Mucosa of descending colon (tissue), 3 donors: ENCODE measurements around the gene HDAC10. TPM values are rescaled to one million over a fixed set of nuclear protein-coding genes. Genes with fewer than 3 reads are reported as not detected.

Source experiments
- ATAC-seq: fragments of 200-7000 bp; cut with Tn5 transposase; one replicate; pipeline ENCODE4 v1.9.1; 2020; ENCODE audit warnings: mild to moderate bottlenecking, moderate library complexity
- DNase-seq, 3 donors: peaks; one replicate each; pipeline ENCODE4 v3.0.0-alpha.2; 2020
- H3K36me3 ChIP-seq: fragments of 200-600 bp; one replicate; pipeline ENCODE4 v1.8.0; 2021; ENCODE audit warnings: low read depth, mild to moderate bottlenecking
- H3K4me1 ChIP-seq: fragments of 200-600 bp; one replicate; pipeline ENCODE4 v1.8.0; 2021; ENCODE audit warnings: low read depth, mild to moderate bottlenecking
- H3K4me3 ChIP-seq: fragments of 200-600 bp; one replicate; pipeline ENCODE4 v1.8.0; 2021; ENCODE audit warnings: mild to moderate bottlenecking
- H3K9me3 ChIP-seq: fragments of 200-600 bp; one replicate; pipeline ENCODE4 v1.8.0; 2021; ENCODE audit warnings: mild to moderate bottlenecking
- CTCF ChIP-seq: fragments of 200-600 bp; IDR thresholded peaks from one replicate; pipeline ENCODE4 v1.8.0; 2022; ENCODE audit warnings: antibody characterized with exemption, mild to moderate bottlenecking
- intact Hi-C, 2 donors: fragments of 100-400 bp; cut with DNase I in 1 of 2; cut with micrococcal nuclease in 1 of 2; formaldehyde crosslinking; loops; one replicate each; pipeline versions ENCODE4 v1.11.0 to v1.11.1; 2022; cut with DNase I, micrococcal nuclease
- total RNA-seq, 3 donors: library from RNA; stranded (reverse); fragmentation: NEBNext Ultra II Directional in 2 of 3; extraction: Animal tissue kit (Norgen Biotek cat#: 25700) in 2 of 3; gene quantifications; one replicate each; pipeline versions ENCODE4 v1.2.1 to v1.2.4, GENCODE V29; 2021 to 2023
- donor health status: DM: no; HTN: no; CAD: no; lungs with moderate emphysema.
- donor health status: DM: no; HTN: no; CAD: no.
- donor health status: DM: no; HTN: yes; CAD: no.

The HDAC10 gene
- total RNA-seq, 3 donors from 2014 or later, result 39.5 to 66.3 (median 47.8) TPM

DNA sequence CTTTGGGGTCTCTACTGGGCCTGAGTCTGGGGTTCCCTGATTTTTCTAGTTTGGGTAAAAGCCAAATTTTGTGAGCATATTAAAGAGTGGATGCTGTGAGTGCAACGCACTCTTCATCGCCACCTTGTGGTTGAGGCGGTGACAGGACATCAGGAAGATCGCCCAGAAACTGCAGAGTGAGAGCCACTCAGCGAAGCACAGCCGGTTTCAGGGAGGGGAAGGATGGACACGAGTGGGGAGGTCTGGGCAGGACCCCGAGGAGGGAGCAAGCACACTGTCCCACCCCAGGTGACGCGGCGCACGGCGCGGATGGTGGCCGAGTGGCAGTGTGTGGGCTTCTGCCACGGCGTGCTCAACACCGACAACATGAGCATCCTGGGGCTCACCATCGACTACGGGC is 41.2 kb downstream of the HDAC10 start:
- peak; percentile 60 for TF ChIP-seq CTCF
- H3K9me3 ChIP-seq, result no peaks in the 10 kb centered on the region
- H3K4me1 ChIP-seq, result no peaks in the 10 kb centered on the region
- H3K36me3 ChIP-seq, result peaks cover 8% of the 10 kb centered on the region
- H3K4me3 ChIP-seq, result no peak overlapping the region
- ATAC-seq (peak; percentile 82), DNase-seq (peak; percentile 63 to 84 (median 69))
- intact Hi-C loops, result loop anchor here (5.0 kb wide), 1 partner anchor 63 kb away; no protein-coding TSS in a partner anchor

DNA sequence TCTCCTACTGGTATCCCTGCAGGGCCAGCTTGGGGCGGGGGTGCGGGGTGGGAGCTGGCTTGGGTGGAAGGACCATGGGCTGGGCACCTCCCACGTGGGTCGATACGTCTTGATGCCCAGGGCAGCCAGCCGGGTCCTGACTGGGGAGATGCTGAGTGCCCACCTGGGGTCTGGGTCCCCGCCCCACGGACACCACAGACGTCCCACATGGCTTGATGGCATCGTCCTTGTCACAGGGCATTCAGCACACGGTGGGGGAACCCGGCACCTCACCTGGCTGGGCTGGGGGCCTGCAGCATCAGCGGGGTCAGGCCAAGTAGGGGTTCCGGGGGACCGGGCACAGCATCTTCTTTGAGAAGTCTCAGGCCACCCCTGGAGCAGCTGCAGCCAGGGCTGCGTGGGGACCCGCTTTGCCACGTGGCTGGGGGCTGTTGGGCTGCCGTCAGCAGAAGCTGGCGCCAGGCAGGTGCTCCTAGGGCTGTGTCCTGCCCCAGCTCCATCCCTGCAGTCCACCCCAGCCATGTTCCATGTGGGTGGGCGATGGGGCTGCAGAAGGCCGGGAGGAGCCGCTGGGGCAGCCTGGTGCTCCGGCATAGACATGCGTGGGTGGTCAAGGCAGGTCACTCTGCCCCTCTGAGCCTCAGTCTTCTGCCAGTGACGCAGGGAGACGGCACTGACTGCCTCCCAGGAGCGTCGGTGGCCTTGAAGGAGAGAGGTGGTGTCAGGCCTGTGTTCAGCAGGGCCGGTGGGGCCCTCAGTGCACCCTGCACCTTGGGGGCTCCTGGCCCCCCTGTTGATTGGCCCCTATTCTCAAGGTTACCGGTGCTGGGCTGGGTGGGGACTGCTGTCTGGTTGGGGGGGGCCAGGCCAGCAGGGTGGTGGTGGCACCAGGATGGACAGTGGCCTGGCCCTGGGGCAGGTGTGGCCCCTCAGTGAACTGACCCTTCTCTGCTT is 41.8 kb downstream of the HDAC10 start:
- no peak for TF ChIP-seq CTCF
- Histone ChIP-seq H3K9me3 (no peaks in the 10 kb centered on the region), H3K4me3 (no peak overlapping the region), H3K36me3 (peaks cover 8% of the 10 kb centered on the region), H3K4me1 (no peaks in the 10 kb centered on the region)
- intact Hi-C loops, result no loop called here
- peak in 1 of 3 donors; percentile 24 for DNase-seq
- peak; percentile 16 for ATAC-seq

DNA sequence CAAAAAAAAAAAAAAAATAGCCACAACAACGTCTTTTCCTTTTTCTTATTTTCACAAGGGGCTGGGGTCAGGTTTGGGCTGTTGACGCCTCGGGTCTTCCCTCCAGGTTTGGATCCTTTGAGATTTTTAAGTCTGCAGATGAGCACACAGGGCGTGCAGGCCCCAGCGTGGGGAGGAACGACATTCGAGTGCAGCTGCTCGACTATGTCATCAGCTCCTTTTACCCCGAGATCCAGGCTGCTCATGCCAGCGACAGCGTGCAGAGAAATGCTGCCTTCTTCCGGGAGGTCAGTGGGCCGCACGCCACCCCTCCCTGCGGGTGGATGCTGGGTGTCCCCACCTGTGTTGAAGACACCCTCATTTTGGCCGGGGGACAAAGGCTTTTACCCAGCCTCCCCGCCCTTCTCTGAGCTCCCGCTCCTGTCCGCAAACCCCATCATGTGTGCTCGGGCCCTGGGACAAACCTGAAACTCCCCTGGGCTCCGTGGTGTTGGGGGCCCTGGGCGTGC is 42.6 kb downstream of the HDAC10 start:
- ATAC-seq, result no peak
- Histone ChIP-seq H3K4me3 (no peak overlapping the region), H3K4me1 (no peaks in the 10 kb centered on the region), H3K9me3 (no peaks in the 10 kb centered on the region), H3K36me3 (peaks cover 8% of the 10 kb centered on the region)
- no peak for TF ChIP-seq CTCF
- intact Hi-C loops, result no loop called here
- DNase-seq, result no peak

DNA sequence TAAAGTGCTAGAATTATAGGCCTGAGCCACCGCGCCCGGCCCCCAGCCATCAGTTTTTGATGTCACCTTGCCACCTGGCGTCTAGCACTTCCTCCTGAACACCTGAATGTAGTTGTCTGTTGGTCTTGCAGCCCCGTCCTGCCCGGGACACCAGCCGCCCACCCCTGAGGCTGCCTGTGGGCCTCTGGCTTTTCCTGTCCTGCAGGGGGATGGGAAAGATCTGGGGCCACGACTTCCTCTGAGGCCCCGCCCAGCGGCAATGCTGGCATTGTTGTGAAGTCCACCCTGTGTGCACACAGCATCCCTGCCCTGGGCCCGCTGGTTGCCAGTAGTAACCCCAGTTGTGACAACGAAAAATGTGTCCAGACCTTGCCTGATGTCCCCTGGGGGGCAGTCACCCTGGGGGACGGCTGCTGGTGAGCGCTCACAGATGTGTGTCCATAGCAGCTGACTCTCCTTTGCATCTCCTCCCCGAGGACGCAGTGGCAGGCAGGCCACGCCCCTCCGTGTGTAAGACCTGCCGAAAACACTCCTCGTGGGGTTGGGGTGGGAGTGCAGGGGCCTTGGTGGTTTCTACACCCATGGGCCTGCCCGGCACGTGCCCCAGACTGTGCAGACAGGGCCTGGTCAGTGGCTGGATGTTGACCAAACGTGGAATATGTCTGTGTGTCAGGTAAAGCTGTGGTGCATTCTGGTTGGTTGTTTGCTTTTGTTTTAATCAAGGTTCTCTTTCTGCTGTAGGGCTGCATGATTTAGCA is 43.5 kb downstream of the HDAC10 start:
- TF ChIP-seq CTCF, result no peak
- Histone ChIP-seq H3K9me3 (no peaks in the 10 kb centered on the region), H3K4me3 (no peak overlapping the region), H3K36me3 (peaks cover 8% of the 10 kb centered on the region), H3K4me1 (peaks cover 1% of the 10 kb centered on the region)
- DNase-seq (peak in 1 of 3 donors; percentile 19), ATAC-seq (no peak)
- intact Hi-C loops, result no loop called here

DNA sequence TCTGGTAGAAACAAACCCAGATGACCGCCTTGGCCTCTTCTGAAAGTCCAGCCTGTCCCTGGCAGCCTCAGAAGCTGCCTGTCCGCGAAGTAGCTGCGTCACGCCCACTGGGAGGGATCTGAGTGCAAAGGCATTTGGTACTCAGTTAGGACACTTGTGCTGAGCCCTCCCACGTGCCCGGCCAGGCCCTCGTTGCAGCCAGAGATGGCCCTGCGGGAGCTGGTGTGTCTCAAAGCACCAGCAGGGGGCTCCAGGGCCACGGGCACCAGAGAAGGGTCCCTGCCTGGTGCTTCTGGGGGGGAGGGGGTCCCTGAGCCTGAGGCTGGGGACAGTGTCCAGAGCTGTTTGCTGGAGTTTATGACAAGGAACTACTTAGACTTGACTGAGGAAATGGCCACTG is 44.5 kb downstream of the HDAC10 start:
- intact Hi-C loops, result no loop called here
- no peaks in the 10 kb centered on the region for H3K9me3 ChIP-seq
- DNase-seq, result peak in 2 of 3 donors; percentile 26 to 62
- peaks cover 8% of the 10 kb centered on the region for H3K36me3 ChIP-seq
- peak; percentile 18 for ATAC-seq
- TF ChIP-seq CTCF, result no peak
- H3K4me1 ChIP-seq, result peaks cover 9% of the 10 kb centered on the region
- H3K4me3 ChIP-seq, result no peak overlapping the region
